CD14-positive monocyte (primary cell): Measurements from ENCODE around the gene TRABD2A. TPM values are rescaled to one million over a fixed set of nuclear protein-coding genes. Genes with fewer than 3 reads are reported as not detected.
"Not testable (repeated sequence)": the region's sequence is repeated elsewhere in the genome, so short reads cannot be mapped to it uniquely, and the experiment has no call there.

Experiments
- DNase-seq, 3 donors: peaks; one replicate each; pipeline ENCODE4 v3.0.0-alpha.2; 2011 to 2022
- H2AFZ ChIP-seq: 2 replicates; pipeline ENCODE4 v1.6.0; 2012; ENCODE audit warnings: mild to moderate bottlenecking, low read depth, low read length, inconsistent platforms; ENCODE audit not compliant: insufficient read depth, poor library complexity, severe bottlenecking
- H3K27ac ChIP-seq, 2 donors: 1 replicate in 1 of 2; 2 replicates in 1 of 2; pipeline ENCODE4 v1.5.1; 2012 to 2013; ENCODE audit warnings: low read length in 2 of 2, control low read depth in 1 of 2, inconsistent platforms in 1 of 2, low read depth in 1 of 2, mild to moderate bottlenecking in 1 of 2
- H3K27me3 ChIP-seq, 2 donors: one replicate each; pipeline versions ENCODE4 v1.6.0 to v1.6.1; 2011 to 2013; ENCODE audit warnings: low read length in 2 of 2; ENCODE audit not compliant: control insufficient read depth in 2 of 2, insufficient read depth in 2 of 2
- H3K36me3 ChIP-seq, 2 donors: replicated peaks in 1 of 2; 1 replicate in 1 of 2; 2 replicates in 1 of 2; pipeline versions ENCODE4 v1.5.1 to v1.6.1; 2012 to 2013; ENCODE audit warnings: low read length in 2 of 2, control low read depth in 1 of 2, inconsistent platforms in 1 of 2, mild to moderate bottlenecking in 1 of 2; ENCODE audit not compliant: insufficient read depth in 2 of 2, control insufficient read depth in 1 of 2
- H3K4me1 ChIP-seq, 2 donors: 1 replicate in 1 of 2; 2 replicates in 1 of 2; pipeline versions ENCODE4 v1.5.1 to v1.6.1; 2012 to 2013; ENCODE audit warnings: low read length in 2 of 2, control low read depth in 1 of 2, inconsistent platforms in 1 of 2, mild to moderate bottlenecking in 1 of 2, moderate library complexity in 1 of 2; ENCODE audit not compliant: insufficient read depth in 2 of 2, control insufficient read depth in 1 of 2
- H3K4me2 ChIP-seq: replicated peaks from 2 replicates; pipeline ENCODE3; 2012; ENCODE audit warnings: low read length, moderate library complexity, mild to moderate bottlenecking; ENCODE audit not compliant: poor library complexity, severe bottlenecking; ENCODE audit errors: extremely low read depth
- H3K4me3 ChIP-seq, 3 experiments: fragments of 200-600 bp in 1 of 3; sonication (generic) in 1 of 3; replicated peaks in 1 of 3; 1 replicate in 2 of 3; 2 replicates in 1 of 3; pipeline ENCODE4 v1.5.1; 2011 to 2013; ENCODE audit warnings: low read length in 3 of 3, mild to moderate bottlenecking in 3 of 3, control low read depth in 2 of 3, low read depth in 2 of 3, inconsistent platforms in 1 of 3, moderate library complexity in 1 of 3
- H3K79me2 ChIP-seq: 2 replicates; pipeline ENCODE4 v1.6.0; 2012; ENCODE audit warnings: mild to moderate bottlenecking, control low read depth, inconsistent platforms, low read length, moderate library complexity; ENCODE audit not compliant: insufficient read depth
- H3K9ac ChIP-seq: 2 replicates; pipeline ENCODE4 v1.6.0; 2017; ENCODE audit warnings: low read length, mild to moderate bottlenecking; ENCODE audit not compliant: insufficient read depth, poor library complexity, severe bottlenecking
- H3K9me3 ChIP-seq, 2 donors: replicated peaks in 1 of 2; 1 replicate in 1 of 2; 2 replicates in 1 of 2; pipeline versions ENCODE4 v1.5.1 to v1.6.1; 2012 to 2013; ENCODE audit warnings: low read length in 2 of 2, control low read depth in 1 of 2; ENCODE audit not compliant: control insufficient read depth in 1 of 2, insufficient read depth in 1 of 2
- H4K20me1 ChIP-seq: 2 replicates; pipeline ENCODE4 v1.6.0; 2012; ENCODE audit warnings: mild to moderate bottlenecking, low read length, control low read depth, moderate library complexity; ENCODE audit not compliant: insufficient read depth
- H3K27ac Mint-ChIP-seq, 7 donors: one replicate each; pipeline ENCODE4 v1.8.0; 2020; ENCODE audit warnings: mild to moderate bottlenecking in 7 of 7, mixed read lengths in 7 of 7, moderate library complexity in 6 of 7, inconsistent platforms in 2 of 7
- H3K27me3 Mint-ChIP-seq, 3 donors: one replicate each; pipeline ENCODE4 v1.8.0; 2021 to 2022; ENCODE audit warnings: low read depth in 3 of 3, mild to moderate bottlenecking in 3 of 3, mixed read lengths in 3 of 3, moderate library complexity in 3 of 3, inconsistent platforms in 1 of 3
- H3K36me3 Mint-ChIP-seq, 2 donors: one replicate each; pipeline ENCODE4 v1.8.0; 2020; ENCODE audit warnings: mixed read lengths in 2 of 2, inconsistent platforms in 1 of 2, mild to moderate bottlenecking in 1 of 2
- H3K4me1 Mint-ChIP-seq: one replicate; pipeline ENCODE4 v1.8.0; 2020; ENCODE audit warnings: mild to moderate bottlenecking, mixed read lengths
- H3K4me3 Mint-ChIP-seq, 2 donors: one replicate each; pipeline ENCODE4 v1.8.0; 2020; ENCODE audit warnings: mild to moderate bottlenecking in 2 of 2, mixed read lengths in 2 of 2, moderate library complexity in 1 of 2
- H3K9me3 Mint-ChIP-seq, 7 donors: one replicate each; pipeline ENCODE4 v1.8.0; 2020 to 2022; ENCODE audit warnings: mixed read lengths in 7 of 7, mild to moderate bottlenecking in 6 of 7, moderate library complexity in 6 of 7, inconsistent platforms in 2 of 7
- CTCF ChIP-seq: fragments of 200-600 bp; IDR thresholded peaks from one replicate; pipeline ENCODE4 v1.8.0; 2022; ENCODE audit warnings: antibody characterized with exemption, mild to moderate bottlenecking
- WGBS: methylation state at CpG from one replicate; pipeline ENCODE4 v1.1.5; 2013; ENCODE audit warnings: missing lambda C conversion rate; ENCODE audit not compliant: insufficient coverage; 5-methylcytosine and 5-hydroxymethylcytosine counted together
- intact Hi-C, 2 donors: fragments of 100-400 bp; cut with micrococcal nuclease; formaldehyde crosslinking; loops; one replicate each; pipeline versions ENCODE4 v1.15.0 to v1.15.1; 2023
- polyA plus RNA-seq, 3 donors: library from polyadenylated mRNA; depleted of rRNA in 1 of 3; unstranded in 2 of 3; stranded (reverse) in 1 of 3; fragments of 300-500 nt in 2 of 3; fragments of >200 nt in 1 of 3; fragmentation: Illumina TruSeq in 2 of 3; gene quantifications; 1 replicate in 2 of 3; 2 replicates in 1 of 3; pipeline ENCODE4 v1.2.3, GENCODE V29; 2012 to 2021

TRABD2A gene
- polyA plus RNA-seq, 3 donors, result 0.53 to 0.95 (median 0.79) TPM

GRCh38 chr2:84778911-84779690, 101.8 kb downstream of the TRABD2A start:
- TF ChIP-seq CTCF, result no peak
- no peak overlapping the region for H3K9ac ChIP-seq
- Mint-ChIP-seq H3K9me3 (peaks cover 4 to 23% (median 10%) of the 10 kb centered on the region in 7 donors), H3K4me3 (no peak overlapping the region), H3K4me1 (no peaks in the 10 kb centered on the region), H3K36me3 (no peaks in the 10 kb centered on the region), H3K27ac (no peak overlapping the region), H3K27me3 (no peaks in the 10 kb centered on the region)
- no peaks in the 10 kb centered on the region for H3K79me2 ChIP-seq
- no peaks in the 10 kb centered on the region for H3K4me1 ChIP-seq
- no peak for DNase-seq
- no peaks in the 10 kb centered on the region for H4K20me1 ChIP-seq
- no peak overlapping the region for H3K27ac ChIP-seq
- no peaks in the 10 kb centered on the region for H3K9me3 ChIP-seq
- H2AFZ ChIP-seq, result no peak overlapping the region
- no peak overlapping the region for H3K4me2 ChIP-seq
- intact Hi-C loops, result no loop called here
- no peaks in the 10 kb centered on the region for H3K27me3 ChIP-seq
- no peaks in the 10 kb centered on the region for H3K36me3 ChIP-seq
- no CpG with 5 or more reads among the region's 1 CpG for WGBS
- H3K4me3 ChIP-seq, result no peak overlapping the region

GRCh38 chr2:84776011-84776410, 104.9 kb downstream of the TRABD2A start:
- H3K9me3 ChIP-seq, result peaks cover 1 to 4% of the 10 kb centered on the region in 2 donors
- no peak overlapping the region for H3K27ac ChIP-seq
- no peak for TF ChIP-seq CTCF
- no peaks in the 10 kb centered on the region for H3K4me1 ChIP-seq
- H3K36me3 Mint-ChIP-seq, result no peaks in the 10 kb centered on the region
- H3K4me2 ChIP-seq, result no peak overlapping the region
- DNase-seq, result no peak
- no peaks in the 10 kb centered on the region for H3K27me3 Mint-ChIP-seq
- no peaks in the 10 kb centered on the region for H3K79me2 ChIP-seq
- no peaks in the 10 kb centered on the region for H3K36me3 ChIP-seq
- H3K9ac ChIP-seq, result no peak overlapping the region
- no CpG with 5 or more reads among the region's 1 CpG for WGBS
- H3K27me3 ChIP-seq, result no peaks in the 10 kb centered on the region
- H2AFZ ChIP-seq, result no peak overlapping the region
- H3K27ac Mint-ChIP-seq, result no peak overlapping the region
- H3K9me3 Mint-ChIP-seq, result peaks cover 9 to 35% (median 23%) of the 10 kb centered on the region in 7 donors
- intact Hi-C loops, result no loop called here
- H3K4me3 ChIP-seq, result no peak overlapping the region
- H3K4me1 Mint-ChIP-seq, result no peaks in the 10 kb centered on the region
- H3K4me3 Mint-ChIP-seq, result no peak overlapping the region
- H4K20me1 ChIP-seq, result no peaks in the 10 kb centered on the region

GRCh38 chr2:84773562-84773961, 107.3 kb downstream of the TRABD2A start:
- no CpG with 5 or more reads among the region's 3 CpGs for WGBS
- H3K4me1 ChIP-seq, H3K4me1 Mint-ChIP-seq, H3K27me3 ChIP-seq, DNase-seq, H3K4me2 ChIP-seq, H3K27me3 Mint-ChIP-seq, H4K20me1 ChIP-seq, H3K36me3 Mint-ChIP-seq, H3K4me3 Mint-ChIP-seq, H3K36me3 ChIP-seq, H3K27ac Mint-ChIP-seq, H3K9ac ChIP-seq, H3K79me2 ChIP-seq, H3K9me3 ChIP-seq, H3K4me3 ChIP-seq, H2AFZ ChIP-seq, H3K27ac ChIP-seq, intact Hi-C loops: not testable (repeated sequence)
- peaks cover 10 to 41% (median 27%) of the 10 kb centered on the region in 7 donors for H3K9me3 Mint-ChIP-seq
